SIG-M5 treated with dmso at 0.1 percent for 504 hours (cell line): ENCODE measurements around the gene DHX32.
A peak's percentile ranks its signal among the peaks of the same experiment; 100 is the strongest.
"Not testable (repeated sequence)": the region's sequence is repeated elsewhere in the genome, so short reads cannot be mapped to it uniquely, and the experiment has no call there.

Experiments used
- DNase-seq: peaks from one replicate; lab custom pipeline; 2025; ENCODE audit not compliant: unreplicated experiment; lab: John Stamatoyannopoulos, UW

DHX32 gene, protein sequence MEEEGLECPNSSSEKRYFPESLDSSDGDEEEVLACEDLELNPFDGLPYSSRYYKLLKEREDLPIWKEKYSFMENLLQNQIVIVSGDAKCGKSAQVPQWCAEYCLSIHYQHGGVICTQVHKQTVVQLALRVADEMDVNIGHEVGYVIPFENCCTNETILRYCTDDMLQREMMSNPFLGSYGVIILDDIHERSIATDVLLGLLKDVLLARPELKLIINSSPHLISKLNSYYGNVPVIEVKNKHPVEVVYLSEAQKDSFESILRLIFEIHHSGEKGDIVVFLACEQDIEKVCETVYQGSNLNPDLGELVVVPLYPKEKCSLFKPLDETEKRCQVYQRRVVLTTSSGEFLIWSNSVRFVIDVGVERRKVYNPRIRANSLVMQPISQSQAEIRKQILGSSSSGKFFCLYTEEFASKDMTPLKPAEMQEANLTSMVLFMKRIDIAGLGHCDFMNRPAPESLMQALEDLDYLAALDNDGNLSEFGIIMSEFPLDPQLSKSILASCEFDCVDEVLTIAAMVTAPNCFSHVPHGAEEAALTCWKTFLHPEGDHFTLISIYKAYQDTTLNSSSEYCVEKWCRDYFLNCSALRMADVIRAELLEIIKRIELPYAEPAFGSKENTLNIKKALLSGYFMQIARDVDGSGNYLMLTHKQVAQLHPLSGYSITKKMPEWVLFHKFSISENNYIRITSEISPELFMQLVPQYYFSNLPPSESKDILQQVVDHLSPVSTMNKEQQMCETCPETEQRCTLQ

DNA sequence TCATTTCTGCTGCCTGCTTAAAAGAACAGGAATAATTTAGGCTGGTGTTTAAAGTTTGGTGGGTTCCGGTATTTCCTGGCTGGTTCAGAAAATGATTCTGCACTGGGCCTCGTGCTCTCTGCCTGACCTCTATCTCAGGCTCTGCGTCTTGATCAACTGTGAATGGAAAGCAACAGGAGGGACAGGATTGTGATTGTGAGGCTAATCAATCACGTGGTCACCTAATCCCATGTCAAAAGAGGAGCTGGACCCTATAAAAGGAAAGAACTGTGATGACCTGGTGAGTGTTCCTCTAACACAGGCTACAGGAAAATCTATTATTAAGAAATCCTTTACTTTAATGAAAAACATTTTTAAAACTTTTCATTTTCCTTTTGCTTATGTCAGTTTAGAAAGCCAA, at the start of gene DHX32:
Gene DHX32 (minus strand): TSS at position 101 of the 400 bp plus-strand sequence. CDS start 468 bp downstream, outside the sequence.
- DNase-seq, result no peak

DNA sequence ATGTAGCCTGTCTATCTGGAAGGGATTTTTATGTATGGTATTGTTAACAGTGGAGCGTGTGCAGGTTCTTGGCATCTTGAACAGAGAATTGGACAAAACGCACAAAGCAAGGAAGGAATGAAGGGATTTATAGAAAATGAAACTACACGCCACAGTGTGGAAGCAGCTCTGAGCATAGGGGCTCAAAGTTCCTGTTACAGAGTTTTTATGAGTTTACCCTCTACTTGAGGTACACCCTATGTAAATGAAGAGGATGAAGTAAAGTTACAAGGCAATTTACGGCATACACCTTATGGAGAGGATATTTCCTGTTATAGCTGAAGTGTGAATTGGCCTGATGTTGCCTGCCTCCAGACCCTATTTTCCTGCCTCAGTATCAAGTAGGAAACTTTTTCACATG, 48.5 kb upstream of the DHX32 start:
- DNase-seq, result no peak

DNA sequence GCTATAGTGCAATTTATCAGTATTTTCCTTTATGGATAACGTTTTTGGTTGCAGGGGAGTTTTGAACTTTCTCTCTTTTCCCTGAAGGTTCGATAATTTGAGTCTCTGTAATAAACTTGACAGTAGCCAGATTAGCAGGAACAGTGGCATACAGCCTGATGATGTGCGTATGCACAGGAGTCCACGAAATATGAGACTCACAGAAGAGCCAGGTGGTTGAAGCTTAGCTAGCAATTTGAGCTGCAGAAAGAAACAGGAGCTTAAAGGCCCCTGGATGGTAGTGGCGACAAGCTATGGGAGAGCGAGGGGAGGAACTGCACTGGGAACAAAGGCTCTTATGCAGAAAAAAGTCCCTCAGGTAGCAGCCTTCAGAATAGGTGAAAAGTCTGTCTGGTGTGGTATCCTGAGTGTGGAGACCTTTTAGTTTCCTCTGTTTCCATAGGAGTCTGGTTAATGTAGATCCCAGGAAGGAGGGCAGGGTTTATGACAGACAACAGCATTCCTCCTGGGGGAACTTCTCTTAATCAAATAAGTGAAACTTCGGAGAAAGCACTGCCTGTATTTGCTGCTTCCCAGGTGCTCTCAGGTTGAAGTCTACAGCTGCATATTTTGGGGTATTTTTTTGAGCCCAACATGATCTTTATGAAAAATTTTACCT, 48.0 kb upstream of the DHX32 start:
- no peak for DNase-seq

DNA sequence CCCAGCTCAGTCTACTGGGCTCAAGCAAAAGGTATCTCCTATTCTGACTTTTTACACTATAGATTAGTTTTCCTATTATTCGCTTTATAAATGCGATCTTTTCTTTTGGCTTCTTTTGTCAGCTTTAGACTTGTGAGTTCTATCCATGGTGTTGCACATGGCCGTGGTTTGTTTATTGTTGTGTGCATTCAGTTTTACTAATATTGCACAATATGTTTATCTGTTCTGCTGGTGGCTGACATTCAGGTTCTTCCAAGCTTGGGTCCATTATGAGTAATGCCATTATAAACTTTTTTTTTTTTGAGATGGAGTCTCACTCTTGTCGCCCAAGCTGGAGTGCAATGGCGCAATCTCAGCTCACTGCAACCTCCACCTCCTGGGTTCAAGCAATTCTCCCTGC, 46.2 kb upstream of the DHX32 start:
- not testable (repeated sequence) for DNase-seq

DNA sequence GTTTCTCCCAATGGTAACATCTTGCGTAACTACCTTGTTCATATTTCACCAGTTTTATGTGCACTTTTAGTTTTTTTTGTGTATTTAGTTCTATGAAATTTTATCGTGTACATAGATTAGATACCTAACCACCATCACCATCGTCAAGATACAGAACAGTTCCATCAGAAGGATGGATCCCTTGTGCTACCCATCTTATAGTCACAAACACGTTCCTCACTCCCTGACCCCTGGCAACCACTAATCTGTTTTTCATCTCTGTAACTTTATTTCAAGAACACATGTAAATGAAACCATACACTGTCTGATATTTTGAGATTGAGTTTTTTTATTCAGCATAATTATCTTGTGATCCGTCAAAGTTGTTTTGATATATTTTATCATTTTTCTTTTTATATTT, 45.2 kb upstream of the DHX32 start:
- no peak for DNase-seq

DNA sequence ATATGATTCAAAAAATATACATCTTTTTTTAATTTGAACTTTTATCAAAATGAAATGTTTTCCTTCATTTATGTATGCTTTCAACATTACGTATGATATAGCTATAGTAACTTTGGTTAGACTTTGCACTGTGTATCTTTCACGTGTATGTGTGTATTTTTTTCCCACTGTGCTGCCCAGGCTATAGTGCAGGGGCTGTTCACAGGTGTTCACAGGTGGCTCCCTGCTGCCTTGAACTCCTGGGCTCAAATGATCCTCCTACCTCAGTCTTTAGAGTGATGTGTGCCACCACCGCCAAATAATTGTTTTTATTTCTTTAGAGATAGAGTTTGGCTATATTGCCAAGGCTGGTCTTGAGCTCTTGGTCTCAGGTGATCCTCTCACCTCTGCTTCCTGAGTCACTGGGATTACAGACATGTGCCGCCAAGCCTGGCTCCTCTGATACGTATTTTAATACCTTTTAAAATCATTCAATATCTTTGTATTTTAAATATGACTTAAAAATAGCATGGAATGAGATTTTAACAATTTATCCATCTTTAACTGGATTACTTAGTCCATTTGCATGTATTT, 44.3 kb upstream of the DHX32 start:
- no peak for DNase-seq

DNA sequence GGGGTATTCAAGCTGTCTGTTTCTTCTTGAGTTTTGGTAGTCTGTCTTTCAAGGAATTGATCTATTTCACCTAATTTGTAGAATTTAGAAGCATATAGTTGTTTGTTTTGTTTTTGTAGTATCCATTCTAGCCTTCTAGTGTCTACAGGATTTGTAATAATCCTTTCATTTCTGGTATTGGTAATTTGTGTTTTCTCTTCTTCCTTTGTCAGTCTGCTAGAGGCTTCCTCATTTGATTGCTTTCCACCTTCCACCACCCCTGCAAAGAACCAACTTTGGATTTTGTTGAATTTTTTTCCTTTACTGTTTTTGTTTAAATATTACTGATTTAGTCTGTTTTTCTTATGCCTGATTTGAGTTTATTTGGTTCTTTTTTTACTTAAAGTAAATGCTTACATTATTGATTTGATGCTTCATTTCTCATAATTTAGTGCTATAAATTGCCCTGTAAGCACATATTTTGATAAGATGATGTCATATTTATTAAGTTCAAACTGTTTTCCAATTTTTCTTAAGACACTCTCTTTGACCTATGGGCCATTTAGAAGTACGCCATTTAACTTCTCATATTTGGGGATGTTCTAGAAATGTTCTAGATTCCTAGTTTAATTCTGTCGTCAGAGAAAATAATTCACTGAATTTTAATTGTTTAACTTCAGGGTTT, 40.7 kb upstream of the DHX32 start:
- not testable (repeated sequence) for DNase-seq

DNA sequence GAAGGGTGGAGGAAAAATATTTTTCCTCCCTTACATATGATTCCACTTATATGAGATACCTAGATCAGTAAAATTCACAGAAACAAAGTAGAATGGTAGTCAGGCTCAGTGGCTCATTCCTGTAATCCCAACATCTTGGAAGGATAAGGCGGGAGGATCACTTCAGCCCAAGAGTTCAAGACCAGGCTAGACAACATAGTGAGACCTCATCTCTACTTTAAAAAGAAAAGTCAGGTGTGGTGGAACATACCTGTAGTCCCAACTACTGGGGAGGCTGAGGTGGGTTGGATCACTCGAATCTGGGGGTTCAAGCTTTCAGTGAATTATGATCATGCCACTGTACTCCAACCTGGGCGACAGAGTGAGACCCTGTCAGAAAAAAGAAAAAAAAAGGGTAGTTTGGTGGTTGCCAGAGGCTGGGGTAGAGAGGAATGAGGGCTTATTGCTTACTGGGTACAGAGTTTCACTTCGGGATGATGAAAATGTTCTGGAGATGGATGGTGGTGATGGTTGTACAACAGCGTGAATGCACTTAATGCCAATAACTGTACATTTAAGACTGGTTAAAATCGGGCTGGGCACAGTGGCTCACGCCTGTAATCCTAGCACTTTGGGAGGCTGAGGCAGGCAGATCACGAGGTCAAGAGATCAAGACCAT, 36.7 kb upstream of the DHX32 start:
- DNase-seq, result not testable (repeated sequence)

DNA sequence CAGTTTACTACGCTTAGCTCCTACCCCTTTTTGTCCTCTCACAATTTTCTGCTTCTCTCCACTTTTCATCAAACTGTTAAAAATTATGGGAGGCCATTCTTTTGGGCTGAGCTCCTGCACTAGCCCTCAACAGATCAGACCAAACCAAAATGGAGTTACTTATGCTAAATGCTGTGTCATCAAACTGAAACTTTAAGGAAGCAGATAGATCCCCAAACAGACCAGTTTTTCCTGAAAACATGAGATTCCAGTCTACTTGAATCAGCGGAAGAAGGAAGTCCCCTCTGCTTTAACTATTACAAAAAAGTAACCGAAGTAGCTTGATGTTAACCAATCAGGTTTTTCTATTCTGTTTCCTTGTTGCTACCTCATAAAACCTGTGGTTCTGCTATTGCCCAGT, 35.9 kb upstream of the DHX32 start:
- DNase-seq, result no peak

DNA sequence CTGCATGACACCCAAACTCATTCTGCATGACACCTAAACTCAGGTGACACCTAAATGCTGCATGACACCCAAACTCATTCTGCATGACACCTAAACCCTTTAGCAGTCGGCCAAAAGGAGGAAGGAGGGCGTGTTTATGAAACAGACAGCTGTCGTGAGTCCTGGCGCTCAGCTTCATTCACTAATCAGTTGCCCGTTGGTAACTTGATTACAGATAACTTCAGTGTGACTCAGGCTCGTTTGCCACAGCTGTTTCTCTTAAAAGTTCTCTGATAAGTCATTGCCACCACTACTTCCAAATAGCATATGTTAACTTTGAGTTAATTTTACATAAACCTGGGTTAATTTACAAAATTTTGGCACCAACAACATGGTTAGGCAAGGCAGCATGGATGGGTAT, 32.2 kb upstream of the DHX32 start:
- not testable (repeated sequence) for DNase-seq

DNA sequence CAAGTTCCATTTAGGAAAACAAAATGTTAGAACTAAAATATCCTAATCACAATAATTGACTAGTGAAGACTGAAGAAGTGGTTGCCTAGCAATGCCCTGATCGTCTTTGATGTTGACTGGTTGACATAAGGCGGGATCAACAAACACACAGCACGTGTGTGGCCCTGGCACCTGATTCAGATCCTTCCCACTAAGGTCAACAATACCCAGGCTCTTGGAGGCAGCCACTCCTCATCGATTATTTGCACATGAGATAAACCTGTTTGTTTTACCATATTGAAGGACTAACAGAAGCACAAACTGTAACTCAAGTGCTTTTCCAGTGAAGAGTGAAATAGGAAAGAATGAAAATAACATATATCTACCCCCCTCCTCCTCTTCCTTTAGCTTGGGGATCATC, 30.9 kb upstream of the DHX32 start:
- DNase-seq, result no peak

DNA sequence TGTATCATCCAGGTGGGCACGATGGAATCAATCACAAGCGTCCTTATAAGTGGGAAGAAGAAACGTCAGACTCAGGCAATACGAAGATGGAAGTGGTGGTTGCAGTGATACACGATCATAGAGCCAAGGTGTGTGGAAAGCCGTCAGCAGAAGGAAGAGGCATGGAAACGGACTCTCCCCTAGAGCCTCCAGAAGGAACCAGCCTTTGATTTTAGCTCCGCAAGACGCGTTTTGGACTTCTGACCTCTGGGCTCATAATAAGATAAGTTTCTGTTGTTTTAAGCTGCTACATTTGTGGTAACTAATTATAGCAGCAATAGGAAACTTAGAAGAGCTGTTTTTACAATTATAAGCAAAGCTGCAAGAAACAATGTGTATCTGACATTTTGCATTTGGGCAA, 30.1 kb upstream of the DHX32 start:
- DNase-seq, result no peak

DNA sequence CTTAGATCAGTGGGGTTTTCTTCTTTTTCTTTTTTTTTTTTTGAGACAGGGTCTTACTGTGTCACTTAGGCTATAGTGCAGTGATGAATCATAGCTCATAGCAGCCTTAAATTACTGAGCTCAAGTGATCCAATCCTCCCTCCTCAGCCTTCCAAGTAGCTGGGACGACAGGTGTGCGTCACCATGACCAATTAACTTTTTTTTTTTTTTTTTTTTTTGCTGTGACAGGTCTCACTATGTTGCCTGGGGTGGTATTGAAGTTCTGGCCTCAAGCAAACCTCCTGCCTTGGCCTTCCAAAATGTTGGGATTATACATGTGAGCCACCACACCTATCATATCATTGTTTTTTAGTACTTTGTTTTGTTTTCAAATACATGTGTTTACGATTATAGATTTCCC, 28.4 kb upstream of the DHX32 start:
- DNase-seq, result not testable (repeated sequence)

DNA sequence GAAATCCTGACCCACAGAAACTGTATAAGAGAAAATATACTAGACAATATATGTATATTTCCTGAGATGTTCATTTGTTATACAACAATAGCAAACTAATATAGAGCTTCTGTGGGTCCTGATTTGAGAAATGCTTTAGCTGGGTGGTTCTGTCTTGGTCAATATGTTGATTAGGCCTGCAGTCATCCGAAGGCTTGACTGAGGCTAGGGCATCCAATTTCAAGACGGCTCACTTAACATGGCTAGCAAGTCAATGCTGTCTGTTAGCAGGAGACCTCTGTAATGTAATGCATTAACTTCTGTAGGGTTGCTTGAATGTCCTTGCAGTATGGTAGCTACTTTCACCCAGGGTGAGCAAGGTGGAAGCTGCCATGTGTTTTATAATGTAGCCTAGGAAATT, 27.7 kb upstream of the DHX32 start:
- not testable (repeated sequence) for DNase-seq

DNA sequence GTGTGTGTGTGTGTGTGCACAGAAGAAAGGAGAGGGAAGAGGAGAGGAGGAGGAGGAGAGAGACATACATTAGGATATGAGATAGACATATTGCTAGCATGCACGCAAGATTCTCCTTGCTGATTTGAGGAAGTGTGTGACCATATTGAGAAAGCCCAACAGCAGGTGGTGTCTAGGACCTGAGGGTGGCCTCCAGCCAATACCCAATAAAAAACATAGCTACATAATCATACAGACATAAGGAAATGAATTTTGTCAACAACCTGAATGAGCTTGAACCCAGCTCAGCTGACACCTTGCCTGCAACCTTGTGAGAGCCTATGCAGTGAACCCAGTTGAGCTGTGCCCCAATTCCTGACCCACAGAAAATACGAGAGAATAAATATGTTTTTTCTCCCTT, 26.5 kb upstream of the DHX32 start:
- DNase-seq, result peak; percentile 40

DNA sequence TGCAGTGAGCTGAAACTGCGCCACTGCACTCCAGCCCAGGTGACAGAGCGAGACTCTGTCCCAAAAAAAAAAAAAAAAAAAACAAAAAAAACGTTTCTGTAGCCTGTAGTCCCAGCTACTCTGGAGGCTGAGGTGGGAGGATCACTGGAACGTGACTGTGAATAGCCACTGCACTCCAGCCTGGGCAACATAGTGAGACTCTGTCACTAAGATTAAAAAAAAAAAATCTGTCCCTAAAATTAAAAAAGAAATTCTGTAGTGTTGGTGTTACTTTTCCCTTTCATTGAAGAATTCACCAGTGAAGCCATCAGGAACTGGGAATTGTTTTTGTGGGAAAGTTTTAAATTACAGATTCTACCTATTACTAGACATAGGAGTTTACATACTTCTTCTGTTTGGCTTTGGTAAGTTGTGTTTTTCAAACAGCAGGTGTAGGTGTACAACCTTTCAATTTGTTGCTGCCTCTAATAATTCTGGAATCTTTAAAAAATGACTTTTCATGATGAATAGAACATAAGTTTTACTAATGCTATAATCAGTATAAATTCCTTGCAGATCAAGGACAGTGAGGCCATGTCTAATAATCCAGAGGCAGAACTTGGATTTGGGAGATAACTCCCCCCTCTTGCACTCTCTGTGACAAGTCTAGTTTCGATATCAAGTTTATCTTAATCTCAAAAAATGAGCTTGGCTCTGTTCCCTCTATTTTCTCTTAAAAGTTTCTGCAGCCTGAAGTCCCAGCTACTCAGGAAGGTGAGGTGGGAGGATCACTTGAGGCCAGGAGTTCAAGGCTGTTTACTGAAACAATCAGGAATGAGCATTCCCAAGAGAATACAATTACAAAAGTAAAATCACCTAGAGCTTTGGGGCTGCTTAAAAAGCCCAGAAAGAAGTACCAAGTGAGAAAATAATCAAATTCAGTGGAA, 24.2 kb upstream of the DHX32 start:
- DNase-seq, result not testable (repeated sequence)

DNA sequence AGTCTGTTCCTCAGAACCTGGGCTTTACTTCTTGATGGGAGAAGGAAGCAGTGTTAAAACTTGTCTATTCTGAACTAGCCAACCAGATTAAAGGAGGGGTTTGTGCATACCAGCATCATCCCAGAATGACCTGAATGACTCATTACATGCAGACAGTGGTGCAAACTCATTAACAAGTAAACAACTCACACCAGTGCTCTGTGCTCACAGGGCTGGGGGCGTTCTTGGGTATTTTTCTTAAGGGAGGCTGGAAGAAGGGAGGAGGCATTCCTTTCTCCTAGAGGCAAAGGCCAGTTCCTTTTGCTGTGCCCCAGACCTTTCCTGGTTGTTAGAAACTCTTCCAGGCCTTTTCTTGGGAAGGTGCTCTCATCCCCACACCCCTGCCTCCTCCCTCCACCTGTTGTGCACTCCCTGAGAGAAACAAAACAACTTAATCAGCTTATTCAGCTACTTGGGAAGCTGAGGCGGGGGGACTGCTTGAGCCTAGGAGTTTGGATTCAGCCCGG, 22.1 kb upstream of the DHX32 start:
- DNase-seq, result not testable (repeated sequence)

DNA sequence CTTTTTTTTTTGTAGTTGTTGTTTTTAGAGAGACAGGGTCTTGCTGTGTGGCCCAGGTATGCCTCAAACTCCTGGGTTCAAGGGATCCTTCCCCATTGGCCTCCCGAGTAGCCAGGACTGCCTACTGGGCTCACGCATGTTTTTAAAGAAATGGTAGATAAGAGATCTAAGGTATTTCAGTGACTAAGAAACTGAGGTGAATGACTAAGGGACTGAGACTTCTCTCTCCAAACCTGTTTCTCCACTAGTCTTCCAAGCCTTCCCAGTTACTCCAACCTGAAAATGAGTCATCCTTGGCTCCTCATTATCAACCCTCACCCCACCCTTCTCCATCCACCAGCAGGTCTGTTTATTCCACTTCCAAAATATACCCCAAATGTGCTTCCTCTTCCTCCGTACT, 19.9 kb upstream of the DHX32 start:
- peak; percentile 5 for DNase-seq

DNA sequence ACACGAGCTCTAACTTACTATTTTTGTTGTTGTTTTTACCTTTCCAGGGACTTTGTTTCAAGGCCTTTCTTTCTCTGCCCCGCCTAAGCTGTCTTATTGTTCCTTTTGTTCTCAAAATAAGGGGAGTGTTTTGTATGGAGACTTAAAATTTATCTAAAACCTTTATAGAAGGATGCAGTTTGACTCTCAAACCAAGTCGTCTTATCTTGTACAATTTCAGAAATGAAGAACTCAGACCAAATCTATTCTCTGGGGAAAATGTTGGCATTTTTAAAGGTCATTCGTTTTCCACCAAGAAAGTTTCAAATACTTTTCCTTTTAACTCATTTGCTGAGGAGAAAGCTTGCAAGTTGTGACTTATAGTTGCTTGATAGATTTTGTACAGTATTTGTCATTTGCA, 16.2 kb upstream of the DHX32 start:
- DNase-seq, result not testable (repeated sequence)
